Measurements from ENCODE around the gene MRPL16. TPM values are rescaled to one million over a fixed set of nuclear protein-coding genes. Genes with fewer than 3 reads are reported as not detected.

The MRPL16 gene
- total and polyA plus RNA-seq, 2 of the 13 experiments (the other 11 are each of a cell fraction or from before 2014, with no cell fraction given): 45.3 to 62.6 TPM

GRCh38 chr11:59766542-59767224, 43.9 kb downstream of the MRPL16 start (continued):
- no peak for TF ChIP-seq ZNF609 (CRISPR knock-in tag; IDR thresholded peaks at IDR 0.05; ENCODE audit: borderline replicate concordance)
- no peak for TF ChIP-seq CBX1 (IDR thresholded peaks at IDR 0.05; ENCODE audit: low read depth)

- FAIRE-seq: no peak
- POLR2A ChIA-PET: no interaction called here
- Histone ChIP-seq H3K79me2 (ENCODE audit: insufficient read depth, low read length) (peaks cover 2% of the 10 kb centered on the region), H3K4me2 (ENCODE audit: low read depth, low read length) (no peak overlapping the region), H3K9ac (ENCODE audit: insufficient read depth, low read depth, low read length) (no peak overlapping the region), H3K27ac (ENCODE audit: extremely low read length, insufficient read depth, low read length) (no peak overlapping the region), H4K20me1 (ENCODE audit: insufficient read depth, low read length) (no peaks in the 10 kb centered on the region), H3K27me3 (ENCODE audit: control insufficient read depth in 1 of 2, insufficient read depth in 2 of 2, low read length in 2 of 2) (no peaks in the 10 kb centered on the region), H3K4me3 (replicated peaks in 1 of 3; ENCODE audit: insufficient read depth in 1 of 3, low read depth in 2 of 3, low read length in 3 of 3) (no peak overlapping the region), H3K36me3 (replicated peaks in 1 of 2; ENCODE audit: control insufficient read depth in 1 of 2, insufficient read depth in 2 of 2, low read length in 2 of 2) (peaks cover 0 to 4% of the 10 kb centered on the region in 2 experiments; a peak in 2 of 5 replicates), H2AFZ (ENCODE audit: low read length) (no peak overlapping the region), H3K4me1 (ENCODE audit: insufficient read depth, low read length) (no peaks in the 10 kb centered on the region), H3K9me3 (ENCODE audit: low read length) (no peaks in the 10 kb centered on the region)
- no peak for ATAC-seq
- intact Hi-C loops (cut with micrococcal nuclease; ENCODE audit: unreplicated experiment): no loop called here
- in situ Hi-C loops (cut with HindIII; ENCODE audit: extremely low pct_ligation_motif_present, low pct_unique_long_range_greater_than_20kb): no loop called here
- CTCF ChIA-PET (ENCODE audit: low intra/inter-chr PET ratio, low total read pairs): no interaction called here
- 86% methylated on average over 4 of the region's 4 CpGs for whole genome bisulfite sequencing (ENCODE audit: low lambda C conversion rate)
- DNase-seq (ENCODE audit: low spot score): no peak
- BruUV-seq (replicated peaks): no TSS peak
- TF ChIP-seq SIX1 (CRISPR knock-in tag; IDR thresholded peaks at IDR 0.05; ENCODE audit: borderline replicate concordance) (no peak), NCOA1 (CRISPR knock-in tag; IDR thresholded peaks at IDR 0.05) (no peak), TP53 (CRISPR knock-in tag; conservative IDR thresholded peaks at IDR 0.05) (no peak), STAT6 (CRISPR knock-in tag; IDR thresholded peaks at IDR 0.05; ENCODE audit: borderline replicate concordance) (no peak), TERF1 (CRISPR knock-in tag; IDR thresholded peaks at IDR 0.05) (no peak), PPARG (CRISPR knock-in tag; conservative IDR thresholded peaks at IDR 0.05) (no peak), ARID2 (CRISPR knock-in tag; IDR thresholded peaks at IDR 0.05; ENCODE audit: borderline replicate concordance) (no peak), NR2F1 (CRISPR knock-in tag; IDR thresholded peaks at IDR 0.05) (no peak)
These were observed 45.4 kb downstream of the MRPL16 start for GRCh38 chr11:59765068-59765735.
